GM12865 (cell line): ENCODE results near the gene SLC44A1.

ENCODE experiments used
- DNase-seq: peaks from one replicate; pipeline ENCODE4 v3.0.0; 2010; ENCODE audit warnings: low read depth
- H3K4me3 ChIP-seq: 2 replicates; pipeline ENCODE4 v1.5.1; 2011; ENCODE audit warnings: mild to moderate bottlenecking, low read depth, low read length, control low read depth
- CTCF ChIP-seq: IDR thresholded peaks from 2 replicates; pipeline ENCODE4 v1.5.1; 2011; ENCODE audit warnings: low read length, control low read depth, low read depth, inconsistent platforms; ENCODE audit not compliant: insufficient read depth; ENCODE audit errors: missing control alignments

Gene SLC44A1

GRCh38 chr9:105269593-105269992 is 25.1 kb downstream of the SLC44A1 start:
- no peak for TF ChIP-seq CTCF
- no peak overlapping the region for H3K4me3 ChIP-seq
- DNase-seq, result no peak

GRCh38 chr9:105270711-105271110 is 26.3 kb downstream of the SLC44A1 start:
- DNase-seq, result no peak
- H3K4me3 ChIP-seq, result no peak overlapping the region
- no peak for TF ChIP-seq CTCF

DNA sequence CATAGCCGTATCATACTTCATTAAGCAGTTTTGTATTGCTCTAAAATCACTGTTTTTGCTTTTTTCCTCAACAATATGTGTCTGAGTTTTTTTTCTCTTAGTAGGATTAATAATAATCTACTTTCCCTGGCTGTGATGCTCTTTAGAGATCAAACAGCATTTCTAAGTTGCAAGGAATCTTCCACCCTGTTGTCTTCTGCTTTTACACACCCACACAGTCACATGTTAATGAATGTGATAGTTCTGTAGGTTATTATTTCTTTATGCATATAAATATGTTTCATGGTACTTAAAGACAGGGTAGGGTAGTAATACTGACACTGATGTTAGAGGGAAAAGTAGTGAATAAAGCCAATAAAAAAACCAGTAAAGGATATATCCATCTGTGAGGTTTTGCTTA is 29.3 kb downstream of the SLC44A1 start:
- no peak overlapping the region for H3K4me3 ChIP-seq
- TF ChIP-seq CTCF, result no peak
- no peak for DNase-seq

DNA sequence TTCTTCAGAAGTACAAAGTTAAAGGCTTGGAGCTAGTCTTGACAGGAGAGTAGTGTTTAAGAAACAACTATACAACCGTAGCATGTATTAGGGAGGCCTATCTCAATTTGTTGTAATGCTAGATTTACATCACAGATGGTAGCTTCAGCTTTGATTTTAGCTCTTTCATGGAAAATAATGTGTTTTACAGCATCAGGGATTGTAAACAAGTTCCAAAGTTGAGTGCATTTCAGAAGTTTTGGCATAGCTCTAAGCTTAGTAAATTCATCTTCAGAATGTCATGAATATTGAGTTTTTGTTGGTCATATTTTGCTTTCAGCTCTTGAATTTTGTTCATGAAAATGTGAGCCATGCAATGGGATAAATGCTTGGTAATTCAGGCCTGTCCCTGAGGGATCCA is 30.7 kb downstream of the SLC44A1 start:
- no peak for TF ChIP-seq CTCF
- no peak overlapping the region for H3K4me3 ChIP-seq
- no peak for DNase-seq

- TF ChIP-seq CTCF, result no peak
- H3K4me3 ChIP-seq, result no peak overlapping the region
- DNase-seq, result no peak
These were observed 31.5 kb downstream of the SLC44A1 start for GRCh38 chr9:105275938-105276337.

DNA sequence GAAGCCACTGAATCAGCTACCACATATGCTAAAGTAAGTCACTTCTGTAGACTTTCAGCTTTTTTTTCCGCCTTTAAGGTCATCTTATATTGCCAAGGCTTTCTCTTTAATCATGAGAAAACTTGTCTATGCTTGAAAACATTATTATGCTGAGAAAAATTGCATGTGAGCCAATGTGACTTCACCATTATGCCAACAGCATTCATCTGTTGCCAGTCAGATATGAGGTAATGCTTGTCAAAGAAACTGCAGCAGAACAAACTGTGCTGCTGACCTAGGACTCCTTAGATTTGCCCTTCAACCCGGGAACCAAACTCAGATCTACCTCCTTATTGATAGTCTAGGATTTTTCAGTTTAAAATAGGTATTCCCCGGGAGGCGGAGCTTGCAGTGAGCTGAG is 34.3 kb downstream of the SLC44A1 start:
- TF ChIP-seq CTCF, result no peak
- H3K4me3 ChIP-seq, result no peak overlapping the region
- no peak for DNase-seq

DNA sequence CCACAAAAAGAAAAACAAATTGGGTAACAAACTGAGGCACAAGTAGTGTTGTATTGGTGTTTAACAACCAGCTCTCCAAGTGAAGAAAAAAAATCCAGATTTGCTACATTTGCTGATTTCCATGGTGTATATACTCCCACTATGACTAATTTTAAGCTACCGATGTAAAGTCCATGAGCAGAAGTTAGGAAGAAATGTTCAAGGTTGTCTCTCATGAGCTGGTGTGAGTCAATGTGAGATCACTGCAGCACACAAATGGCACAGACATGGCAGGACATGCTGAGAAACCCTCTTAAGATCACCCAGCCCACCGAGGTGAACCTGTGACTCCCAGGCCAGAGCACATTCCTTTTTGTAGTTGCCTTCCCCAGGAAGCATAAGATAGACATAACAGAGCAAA is 36.2 kb downstream of the SLC44A1 start:
- TF ChIP-seq CTCF, result no peak
- no peak for DNase-seq
- H3K4me3 ChIP-seq, result no peak overlapping the region
